SHP77 treated with DMSO at 0.1 percent for 48 hours (cell line): ENCODE results near the gene NOL11.
A peak's percentile ranks its signal among the peaks of the same experiment; 100 is the strongest.
"Not testable (repeated sequence)": the region's sequence is repeated elsewhere in the genome, so short reads cannot be mapped to it uniquely, and the experiment has no call there.

Source experiments
- DNase-seq: peaks from one replicate; lab custom pipeline; 2025; lab: John Stamatoyannopoulos, UW

The NOL11 gene

GRCh38 chr17:67754001-67754400 is 36.3 kb downstream of the NOL11 start:
- no peak for DNase-seq

DNA sequence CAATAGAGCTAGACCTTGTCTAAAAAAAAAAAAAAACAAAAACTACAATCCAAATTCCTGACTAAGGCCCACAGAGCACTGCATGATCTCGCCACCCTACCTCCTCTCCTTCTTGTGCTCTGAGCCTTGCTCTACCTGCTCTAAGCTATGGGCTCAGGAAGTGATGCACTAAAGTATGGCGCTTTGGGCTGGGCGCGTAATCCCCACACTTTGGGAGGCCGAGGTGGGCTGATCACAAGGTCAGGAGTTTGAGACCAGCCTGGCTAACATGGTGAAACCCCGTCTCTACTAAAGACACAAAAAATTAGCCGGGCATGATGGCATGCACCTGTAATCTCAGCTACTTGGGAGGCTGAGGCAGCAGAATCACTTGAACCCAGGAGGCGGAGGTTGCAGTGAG is 37.0 kb downstream of the NOL11 start:
- DNase-seq = not testable (repeated sequence)

DNA sequence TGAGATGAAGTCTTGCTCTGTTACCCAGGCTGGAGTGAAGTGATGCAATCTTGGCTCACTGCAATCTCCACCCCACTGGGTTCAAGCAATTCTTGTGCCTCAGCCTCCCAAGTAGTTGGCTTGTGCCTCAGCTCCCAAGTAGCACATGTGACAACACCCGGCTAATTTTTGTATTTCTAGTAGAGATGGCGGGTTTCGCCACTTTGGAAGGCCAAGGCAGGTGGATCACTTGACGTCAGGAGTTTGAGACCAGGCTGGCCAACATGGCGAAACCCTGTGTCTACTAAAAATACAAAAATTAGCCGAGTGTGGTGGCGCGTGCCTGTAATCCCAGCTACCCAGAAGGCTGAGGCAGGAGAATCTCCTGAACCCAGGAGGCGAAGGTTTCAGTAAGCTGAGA is 39.0 kb downstream of the NOL11 start:
- DNase-seq = not testable (repeated sequence)

DNA sequence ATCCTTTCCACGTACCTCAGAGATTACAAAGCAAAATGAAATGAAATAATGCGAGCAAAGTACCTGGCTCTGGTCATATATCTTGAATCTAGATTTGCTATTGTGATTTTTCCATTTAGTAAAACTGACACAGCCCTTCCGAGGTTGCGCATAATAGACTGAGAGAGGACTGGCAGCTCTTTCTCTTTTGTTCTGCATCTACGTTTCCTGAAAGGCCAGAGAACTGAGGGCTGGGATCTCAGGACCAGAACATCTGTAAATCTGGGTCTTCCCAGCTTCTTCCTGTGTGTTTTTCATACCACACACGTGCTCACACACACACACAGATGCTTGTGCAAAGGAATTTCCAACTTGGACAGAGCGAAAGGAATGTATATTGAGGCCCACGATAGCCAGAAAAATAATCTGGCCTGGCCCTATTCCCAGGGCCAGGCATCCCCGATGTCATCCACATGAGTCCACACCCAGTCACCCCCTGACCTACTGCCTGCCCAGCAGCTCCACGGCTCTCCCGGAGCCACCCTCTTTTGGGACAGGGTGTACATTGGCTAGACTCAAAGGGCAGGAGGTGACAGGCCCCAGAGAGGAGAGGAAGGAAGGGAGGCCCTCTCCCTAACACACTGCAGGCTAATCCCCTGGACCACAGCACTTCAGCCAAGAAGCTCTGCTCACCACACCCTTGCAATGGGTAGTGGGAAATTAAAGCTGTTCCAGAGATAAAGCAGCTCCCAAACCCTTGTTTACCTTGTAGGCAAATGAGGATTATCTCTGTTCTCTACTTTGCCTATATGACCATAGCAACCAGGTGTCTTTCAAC is 41.8 kb downstream of the NOL11 start:
- no peak for DNase-seq

GRCh38 chr17:67765623-67766022 is 47.9 kb downstream of the NOL11 start:
- DNase-seq = no peak

DNA sequence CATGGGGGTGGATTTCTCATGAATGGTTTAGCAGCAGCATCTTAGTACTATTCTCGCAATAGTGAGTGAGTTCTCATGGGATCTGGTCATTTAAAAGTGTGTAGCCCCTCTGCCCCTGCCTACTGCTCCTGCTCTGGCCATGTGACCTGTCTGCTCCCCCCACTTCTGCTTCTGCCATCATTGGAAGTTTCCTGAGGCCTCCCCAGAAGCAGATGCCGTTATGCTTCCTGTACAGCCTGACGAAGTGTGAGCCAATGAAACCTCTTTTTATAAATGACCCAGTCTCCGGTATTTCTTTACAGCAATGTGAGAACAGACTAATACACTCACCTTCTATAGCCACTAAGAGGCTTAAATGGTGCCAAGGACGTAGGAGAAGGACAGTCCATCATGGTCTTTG is 51.5 kb downstream of the NOL11 start:
- no peak for DNase-seq

GRCh38 chr17:67770539-67770938 is 52.8 kb downstream of the NOL11 start:
- DNase-seq = no peak

- no peak for DNase-seq
Measured at GRCh38 chr17:67772679-67773078, 54.9 kb downstream of the NOL11 start.

DNA sequence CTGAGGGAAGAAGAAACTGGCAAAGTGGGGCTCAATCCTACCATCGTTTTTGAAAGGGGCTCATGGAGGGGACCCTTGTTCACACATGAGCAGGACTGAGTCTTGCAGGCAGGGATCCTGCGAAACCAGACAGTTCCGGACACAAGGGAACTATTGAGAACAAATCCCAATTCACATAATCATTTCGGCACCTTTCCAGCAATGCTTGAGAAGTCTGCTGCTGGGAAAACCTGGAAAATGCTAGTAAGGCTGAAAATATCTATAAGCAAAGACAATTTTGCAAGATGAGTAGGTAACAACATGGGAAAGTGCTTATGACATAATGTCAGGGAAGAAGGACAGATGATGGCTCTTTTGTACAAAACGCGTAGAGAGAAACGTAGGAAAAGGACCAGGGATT is 55.5 kb downstream of the NOL11 start:
- no peak for DNase-seq

DNA sequence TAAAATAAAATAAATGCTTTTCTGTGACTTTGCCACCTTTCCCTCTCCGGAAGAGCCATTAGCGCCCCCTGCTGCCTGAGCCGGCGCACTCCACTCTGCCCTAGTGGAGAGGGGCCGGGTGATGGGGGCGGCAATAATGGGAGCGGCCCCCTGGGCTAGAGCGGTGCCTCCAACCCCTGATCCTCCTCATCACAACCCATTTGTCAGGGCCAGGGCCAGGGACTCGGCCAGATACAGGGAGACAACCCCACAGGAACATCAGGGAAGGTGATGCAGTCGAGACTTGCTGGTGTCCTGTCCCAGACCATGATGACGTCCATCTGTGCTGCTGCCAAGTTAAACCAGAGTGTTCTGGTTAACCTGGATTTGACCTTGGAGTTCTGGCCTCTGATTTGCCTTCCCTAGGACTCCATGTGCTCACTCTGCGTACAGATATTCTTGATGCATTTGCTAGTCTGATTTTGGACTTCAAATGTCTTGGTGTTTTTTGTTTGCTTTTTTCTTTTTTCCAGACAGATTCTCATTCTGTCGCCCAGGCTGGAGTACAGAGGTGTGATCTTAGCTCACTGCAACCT is 61.4 kb downstream of the NOL11 start:
- DNase-seq = peak; percentile 24

GRCh38 chr17:67784364-67785121 is 66.8 kb downstream of the NOL11 start:
- no peak for DNase-seq

- DNase-seq = no peak
Measured at GRCh38 chr17:67785122-67785477, 67.4 kb downstream of the NOL11 start.

- DNase-seq = no peak
Measured at GRCh38 chr17:67785504-67785903, 67.8 kb downstream of the NOL11 start.
